GM12874 (cell line): ENCODE measurements around the gene SMCHD1.

Source experiments
- TF ChIP-seq, protein P1 (sequence below): IDR thresholded peaks from 2 replicates; pipeline ENCODE4 v1.5.1; 2011; ENCODE audit warnings: low read depth, mild to moderate bottlenecking, control low read depth, low read length, moderate library complexity; ENCODE audit not compliant: insufficient read depth

Gene SMCHD1

DNA sequence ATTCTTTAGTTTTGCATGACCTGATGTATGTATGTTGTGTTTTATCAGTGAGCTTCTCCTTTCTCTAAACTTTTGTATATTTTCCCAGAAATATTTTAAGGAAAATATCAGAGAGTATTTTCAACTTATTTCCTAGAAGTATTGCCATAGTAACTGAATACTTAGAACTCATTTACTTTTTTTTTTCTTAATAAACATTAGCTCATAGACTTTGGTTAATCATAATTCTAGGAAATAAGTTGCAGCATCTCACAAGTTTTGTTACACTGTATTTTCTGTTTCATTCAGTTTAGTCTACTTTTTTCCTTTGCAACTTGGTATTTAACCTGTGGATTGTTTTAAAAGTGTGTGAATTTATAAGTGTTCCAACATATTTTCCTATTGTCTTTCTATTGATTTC lies 27.5 kb downstream of the SMCHD1 start:
- TF ChIP-seq, protein P1, sequence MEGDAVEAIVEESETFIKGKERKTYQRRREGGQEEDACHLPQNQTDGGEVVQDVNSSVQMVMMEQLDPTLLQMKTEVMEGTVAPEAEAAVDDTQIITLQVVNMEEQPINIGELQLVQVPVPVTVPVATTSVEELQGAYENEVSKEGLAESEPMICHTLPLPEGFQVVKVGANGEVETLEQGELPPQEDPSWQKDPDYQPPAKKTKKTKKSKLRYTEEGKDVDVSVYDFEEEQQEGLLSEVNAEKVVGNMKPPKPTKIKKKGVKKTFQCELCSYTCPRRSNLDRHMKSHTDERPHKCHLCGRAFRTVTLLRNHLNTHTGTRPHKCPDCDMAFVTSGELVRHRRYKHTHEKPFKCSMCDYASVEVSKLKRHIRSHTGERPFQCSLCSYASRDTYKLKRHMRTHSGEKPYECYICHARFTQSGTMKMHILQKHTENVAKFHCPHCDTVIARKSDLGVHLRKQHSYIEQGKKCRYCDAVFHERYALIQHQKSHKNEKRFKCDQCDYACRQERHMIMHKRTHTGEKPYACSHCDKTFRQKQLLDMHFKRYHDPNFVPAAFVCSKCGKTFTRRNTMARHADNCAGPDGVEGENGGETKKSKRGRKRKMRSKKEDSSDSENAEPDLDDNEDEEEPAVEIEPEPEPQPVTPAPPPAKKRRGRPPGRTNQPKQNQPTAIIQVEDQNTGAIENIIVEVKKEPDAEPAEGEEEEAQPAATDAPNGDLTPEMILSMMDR: no peak

DNA sequence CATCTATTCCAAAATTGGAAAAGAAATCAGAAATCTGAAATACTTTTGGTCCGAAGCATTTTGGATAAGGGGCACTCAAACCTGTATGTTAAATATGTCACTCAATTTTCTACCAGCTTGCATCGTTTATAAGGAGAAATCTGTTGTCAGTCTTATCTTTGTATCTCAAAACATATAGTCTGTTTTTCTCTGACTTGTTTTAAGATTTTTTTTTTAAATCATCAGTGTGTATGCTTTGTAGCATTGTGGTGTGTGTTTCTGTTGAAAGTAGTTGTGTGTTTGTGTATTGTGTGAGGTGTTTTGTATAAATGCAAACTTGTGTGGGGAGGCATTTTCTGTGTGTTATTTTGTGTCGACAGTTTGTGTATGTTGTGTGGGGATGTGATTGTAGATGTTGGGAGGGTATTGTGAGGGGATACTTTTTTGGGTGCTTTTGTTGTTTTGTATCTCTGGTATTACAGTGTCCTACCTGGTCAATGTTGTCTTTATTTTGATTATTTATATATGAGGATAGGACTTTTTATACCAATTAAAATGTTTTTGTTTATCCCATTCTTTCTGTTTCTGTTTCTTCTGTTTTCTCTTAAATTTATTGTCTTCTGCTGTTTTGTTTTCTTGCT lies 30.9 kb downstream of the SMCHD1 start:
- TF ChIP-seq, protein P1: no peak

DNA sequence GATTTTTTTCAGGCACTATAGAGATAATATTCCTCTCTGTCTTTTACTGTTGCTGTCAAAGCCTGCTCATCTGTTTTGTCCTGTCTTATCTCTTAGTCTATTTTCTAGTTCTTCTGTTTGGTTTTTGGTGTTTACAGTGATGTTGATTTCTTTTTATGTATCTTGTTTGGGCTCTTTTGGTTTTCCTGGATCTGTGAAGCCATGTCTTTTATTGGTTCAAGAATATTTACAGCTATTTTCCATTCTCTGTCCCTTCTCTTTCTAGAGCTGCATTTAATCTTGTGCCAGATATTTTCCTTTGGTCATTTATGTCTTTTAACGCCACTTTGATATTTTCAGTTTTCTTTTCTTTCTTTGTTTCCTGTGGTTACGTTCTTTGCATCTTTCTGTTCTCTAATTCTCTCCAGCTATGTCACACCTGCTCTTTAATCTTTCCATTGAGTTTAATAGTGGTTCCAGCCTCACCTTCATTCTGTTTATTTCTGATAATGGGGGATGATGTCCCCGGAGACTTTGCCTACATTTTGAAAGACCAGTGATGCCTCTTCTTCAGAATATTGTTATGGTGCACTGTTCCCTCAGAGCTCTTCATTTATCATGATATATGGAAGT lies 32.0 kb downstream of the SMCHD1 start:
- TF ChIP-seq, protein P1: no peak

DNA sequence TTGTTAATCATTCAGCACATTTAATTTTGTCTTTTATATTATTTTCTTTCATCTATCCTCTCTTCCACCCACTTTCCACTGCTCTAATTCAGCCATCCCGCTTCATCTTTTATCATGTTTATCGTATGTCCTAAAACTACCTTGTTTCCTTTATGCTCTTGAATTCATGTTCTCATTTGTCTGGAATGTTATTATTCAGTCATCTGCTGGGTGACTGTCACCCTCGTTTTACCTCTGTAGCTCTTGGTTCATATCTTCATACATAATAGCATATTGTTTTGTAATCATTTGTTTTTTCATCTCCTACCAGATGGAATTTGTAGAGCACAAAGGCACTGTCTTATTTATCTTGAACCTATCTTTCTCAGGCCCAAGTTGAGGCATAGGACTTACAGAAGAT lies 37.0 kb downstream of the SMCHD1 start:
- TF ChIP-seq, protein P1: no peak

DNA sequence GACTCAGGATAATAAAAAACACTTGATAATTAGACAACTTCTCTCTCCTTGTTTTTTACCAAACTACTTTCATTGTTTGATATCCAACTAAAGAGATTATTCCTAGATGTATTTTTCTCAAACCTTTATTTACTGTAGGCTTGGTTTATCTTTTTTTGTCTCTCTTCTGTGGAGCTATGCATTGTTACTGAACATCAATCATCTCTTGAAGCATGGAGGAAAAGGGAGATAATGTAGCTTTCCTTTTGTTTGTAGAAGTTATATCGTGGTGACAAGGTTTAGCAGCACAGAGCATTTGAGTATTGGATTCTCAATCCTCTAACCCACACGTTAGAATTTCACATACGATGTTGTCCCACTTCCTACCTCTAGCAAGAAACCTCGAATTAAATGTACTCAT lies 41.7 kb downstream of the SMCHD1 start:
- TF ChIP-seq, protein P1: no peak

DNA sequence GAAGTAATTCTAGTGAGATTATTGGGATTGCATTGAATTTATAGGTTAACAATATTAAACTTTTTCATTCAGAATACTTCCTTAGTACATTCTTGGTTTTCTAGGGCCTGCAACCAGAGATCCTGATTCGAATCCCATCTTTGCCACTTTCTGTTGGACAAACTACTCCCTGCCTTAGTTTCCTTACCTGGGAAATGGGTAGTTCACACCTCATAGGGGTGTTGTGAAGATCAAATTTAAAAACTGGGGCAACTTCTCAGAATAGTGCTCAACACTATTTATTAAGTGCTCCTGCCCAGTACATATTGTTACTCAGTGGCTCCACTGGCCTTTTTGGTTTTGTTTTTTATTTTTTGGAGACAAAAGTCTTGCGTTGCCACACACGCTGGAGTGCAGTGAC lies 43.5 kb downstream of the SMCHD1 start:
- TF ChIP-seq, protein P1: no peak

DNA sequence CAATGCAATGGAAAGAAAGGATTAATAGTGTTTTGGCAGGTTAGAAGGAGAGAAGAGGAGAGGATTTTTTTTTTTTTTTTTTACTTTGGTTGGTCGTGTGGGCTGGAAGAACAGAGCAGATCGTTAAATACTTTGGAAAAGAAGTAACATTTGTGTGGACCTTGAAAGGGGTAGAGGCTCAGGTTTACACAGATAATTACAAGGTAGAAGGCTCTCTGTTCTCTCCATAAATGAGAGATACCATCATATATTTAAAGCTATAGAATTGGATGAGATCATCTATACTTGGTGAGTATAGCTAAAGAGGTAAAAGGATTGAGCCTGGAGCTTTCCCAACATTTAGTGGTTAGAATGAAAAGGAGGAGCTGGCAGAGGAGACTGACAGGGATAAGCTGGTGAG lies 49.0 kb downstream of the SMCHD1 start:
- TF ChIP-seq, protein P1: no peak

DNA sequence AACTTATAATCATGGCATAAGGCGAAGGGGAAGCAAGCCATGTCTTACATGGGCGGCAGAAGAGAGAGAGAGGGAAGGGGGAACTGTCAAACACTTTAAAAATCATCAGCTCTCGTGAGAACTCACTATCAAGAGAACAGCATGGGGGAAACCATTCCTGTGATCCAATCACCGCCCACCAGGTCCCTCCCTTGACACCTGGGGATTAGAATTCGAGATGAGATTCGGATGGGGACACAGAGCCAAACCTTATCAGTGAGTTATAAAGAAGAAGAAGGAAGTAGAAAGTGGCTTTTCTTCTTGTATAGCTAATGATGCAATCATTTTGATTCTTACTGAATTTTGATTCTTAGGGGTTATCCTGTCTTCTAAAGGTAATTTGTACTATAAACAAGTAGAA lies 51.4 kb downstream of the SMCHD1 start:
- TF ChIP-seq, protein P1: no peak
